ENCODE data around the gene NUP210L.
"Not testable (repeated sequence)": the region's sequence is repeated elsewhere in the genome, so short reads cannot be mapped to it uniquely, and the experiment has no call there.

The NUP210L gene

DNA sequence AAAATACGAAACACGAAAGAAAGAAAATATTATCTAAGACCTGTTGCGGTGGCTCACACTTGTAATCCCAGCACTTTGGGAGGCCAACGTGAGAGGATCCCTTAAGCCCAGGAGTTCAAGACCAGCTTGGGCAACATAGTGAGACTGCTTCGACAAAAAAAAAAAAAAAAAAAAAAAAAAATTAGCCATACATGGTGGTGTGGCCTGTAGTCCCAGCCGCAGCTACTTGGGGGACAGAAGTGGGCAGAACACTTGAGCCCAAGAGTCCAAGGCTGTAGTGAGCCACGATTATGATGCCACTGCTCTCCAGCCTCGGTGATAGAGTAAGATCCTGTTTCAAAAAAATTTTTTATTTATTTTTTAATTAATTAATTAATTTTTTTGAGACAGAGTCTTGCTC lies 167.3 kb downstream of the NUP210L start:
- DNase-seq, result no peak

DNA sequence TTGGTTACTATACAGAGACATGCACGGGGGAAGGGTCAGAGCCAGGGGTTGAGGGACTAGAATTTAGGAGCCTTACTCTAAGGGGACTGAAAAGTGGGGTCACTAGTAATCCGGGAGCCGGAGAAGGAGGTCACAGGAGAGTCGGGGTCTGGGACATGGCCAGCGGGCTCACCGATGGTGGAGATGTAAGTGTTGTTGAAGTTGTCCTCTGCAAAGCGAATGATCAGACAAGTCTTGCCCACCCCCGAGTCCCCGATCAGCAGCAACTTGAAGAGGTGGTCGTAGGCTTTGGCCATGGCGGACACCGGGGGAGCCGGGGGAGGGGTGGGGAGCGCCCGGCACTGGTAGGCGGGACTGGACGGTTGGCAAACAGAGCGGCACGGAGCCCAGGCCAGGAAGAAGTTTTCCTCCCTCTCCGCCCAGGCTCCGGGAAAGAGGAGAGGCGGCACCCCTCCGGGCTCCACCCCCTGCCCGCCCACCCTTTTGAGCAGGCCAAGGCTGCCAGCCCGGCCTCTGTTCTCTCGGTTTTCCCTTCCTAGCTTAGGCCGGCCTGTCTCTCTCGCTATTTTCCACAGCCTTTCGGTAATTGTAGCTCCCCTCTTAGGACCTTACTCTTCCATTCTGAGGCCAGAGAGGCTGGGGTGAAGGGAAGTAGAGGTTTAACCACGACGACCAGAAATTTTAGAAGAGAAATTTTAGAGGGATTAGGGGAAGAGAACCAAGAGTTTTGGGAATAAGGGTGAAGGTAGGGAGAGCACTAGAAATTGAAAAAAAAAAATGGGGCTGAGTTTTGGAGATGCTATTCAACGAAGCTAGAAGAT lies 168.7 kb downstream of the NUP210L start, which contains the start of gene RAB13:
RAB13 (minus strand) TSS at position 399 of the 821 bp plus-strand sequence; CDS start at position 296, 103 bp downstream.
- DNase-seq, result peak; percentile 93

DNA sequence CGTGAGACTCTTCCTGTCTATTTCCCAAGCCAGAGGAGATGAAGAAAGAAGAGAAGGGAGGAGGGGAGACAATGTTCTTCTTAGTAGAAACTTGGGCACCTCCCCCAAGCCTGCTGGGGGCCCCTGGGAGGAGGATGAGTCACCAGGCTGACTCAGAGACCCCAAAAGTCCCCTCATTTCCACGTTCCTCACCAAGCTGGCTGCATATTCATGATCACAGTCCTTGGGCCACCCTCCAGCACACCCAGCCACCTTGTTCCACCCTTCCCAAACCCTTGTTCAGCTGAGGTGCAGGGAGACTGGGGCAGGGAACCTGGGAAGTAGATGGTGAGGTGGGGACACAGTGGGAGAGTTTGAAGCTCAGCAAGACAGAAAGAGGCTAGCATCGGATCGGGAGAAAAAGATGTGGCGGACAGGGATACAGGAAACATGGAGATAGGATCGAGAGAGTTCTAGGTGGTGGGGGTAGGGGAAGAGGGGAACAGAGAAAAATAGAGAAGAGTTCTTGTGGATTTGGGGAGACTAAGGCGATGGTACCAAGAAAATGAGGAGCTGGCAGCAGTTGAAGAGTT lies 169.4 kb downstream of the NUP210L start:
- peak; percentile 56 for DNase-seq

DNA sequence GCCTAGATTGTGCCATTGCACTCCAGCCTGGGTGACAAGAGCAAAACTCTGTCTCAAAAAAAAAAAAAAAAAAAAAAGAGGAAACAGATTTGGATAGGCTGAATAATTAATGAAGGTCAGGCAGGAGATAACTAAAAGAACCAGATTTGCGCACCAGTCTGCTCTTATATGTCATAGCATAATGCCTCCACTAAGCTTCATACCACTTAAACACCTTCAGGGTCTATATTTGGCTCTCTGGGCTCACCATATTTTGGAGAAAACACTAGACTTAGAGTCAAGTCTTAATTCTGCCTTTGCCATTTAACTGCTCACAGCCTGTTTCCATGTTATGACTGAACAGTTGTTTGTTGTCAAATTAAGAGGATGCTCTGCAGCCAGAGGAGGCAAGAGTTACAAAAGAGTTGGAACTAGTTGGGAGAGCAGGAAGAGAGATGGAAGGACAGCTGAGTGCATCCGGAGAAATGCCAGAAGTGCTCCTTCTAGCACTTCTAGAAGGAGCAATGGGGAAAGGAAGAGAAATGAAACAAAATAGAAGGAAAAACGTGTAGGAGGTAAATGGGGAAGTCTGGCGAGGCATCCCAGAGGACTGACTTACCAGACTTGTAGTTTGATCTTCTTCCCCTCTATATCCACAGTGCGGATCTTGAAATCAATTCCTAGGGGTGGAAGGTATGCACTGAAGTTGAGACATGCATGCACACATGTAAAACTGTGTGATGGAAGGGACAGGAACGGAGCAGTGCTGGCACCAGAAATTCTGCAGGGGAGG lies 170.6 kb downstream of the NUP210L start:
- DNase-seq, result no peak

DNA sequence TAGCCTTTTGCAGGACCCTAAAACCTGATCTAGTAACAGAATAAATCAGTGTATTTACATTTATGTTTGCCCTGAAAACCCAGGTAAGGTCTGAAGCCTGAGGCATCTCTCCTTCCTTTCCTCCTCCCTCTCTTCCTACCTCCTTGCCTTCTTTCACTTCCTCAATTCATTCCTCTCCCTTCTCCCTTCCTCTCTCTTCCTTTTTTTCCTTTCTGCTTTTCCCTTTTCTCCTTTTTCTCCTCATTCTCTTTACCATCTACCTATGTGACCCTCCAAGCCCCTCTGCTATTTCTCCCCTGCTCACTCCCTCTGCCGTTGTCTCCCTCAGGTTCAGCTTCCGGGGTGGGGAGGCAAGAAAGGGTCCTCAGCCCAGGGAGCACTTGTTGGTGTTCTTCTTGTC lies 173.1 kb downstream of the NUP210L start:
- not testable (repeated sequence) for DNase-seq

DNA sequence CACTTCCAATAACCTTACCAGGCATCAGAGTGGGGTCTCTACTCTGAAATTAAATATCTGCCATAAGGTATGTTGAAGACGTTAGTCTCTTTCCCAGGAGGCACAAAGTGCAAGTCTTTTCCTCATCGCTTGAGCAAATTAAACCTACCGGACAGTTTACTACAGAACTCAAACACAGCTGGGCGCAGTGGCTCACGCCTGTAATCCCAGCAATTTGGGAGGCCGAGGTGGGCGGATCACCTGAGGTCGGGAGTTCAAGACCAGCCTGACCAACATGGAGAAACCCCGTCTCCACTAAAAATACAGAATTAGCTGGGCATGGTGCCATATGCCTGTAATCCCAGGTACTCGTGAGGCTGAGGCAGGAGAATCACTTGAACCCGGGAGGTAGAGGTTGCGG lies 175.8 kb downstream of the NUP210L start:
- DNase-seq, result not testable (repeated sequence)

DNA sequence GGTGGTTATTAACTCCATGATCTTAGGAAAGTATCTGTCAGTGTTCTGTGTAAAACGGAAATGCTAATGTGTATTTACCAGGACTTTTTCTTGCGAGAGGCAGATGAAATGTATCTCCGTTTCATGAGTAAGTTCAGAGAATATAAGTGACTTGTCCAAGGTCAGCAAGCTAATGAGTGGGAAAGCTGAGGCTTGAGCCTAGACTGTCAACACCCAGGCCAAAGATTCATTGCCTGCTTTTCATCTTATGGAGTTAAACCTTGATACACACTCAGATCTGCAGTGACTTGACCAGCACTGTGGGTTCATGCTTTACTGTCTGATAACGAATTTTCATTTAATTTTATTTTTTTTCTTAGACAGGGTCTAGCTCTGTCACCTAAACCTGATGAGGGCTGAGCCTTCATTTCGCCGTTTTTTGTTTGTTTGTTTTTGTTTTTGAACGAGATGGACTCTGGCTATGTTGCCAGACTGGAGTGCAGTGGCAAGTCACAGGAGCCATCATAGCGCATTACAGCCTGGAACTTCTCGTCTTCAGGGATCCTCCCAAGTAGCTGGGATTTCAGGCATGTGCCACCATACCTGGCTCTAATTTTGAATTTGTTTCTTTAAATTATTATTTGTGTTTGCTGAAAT lies 176.5 kb downstream of the NUP210L start:
- DNase-seq, result no peak

DNA sequence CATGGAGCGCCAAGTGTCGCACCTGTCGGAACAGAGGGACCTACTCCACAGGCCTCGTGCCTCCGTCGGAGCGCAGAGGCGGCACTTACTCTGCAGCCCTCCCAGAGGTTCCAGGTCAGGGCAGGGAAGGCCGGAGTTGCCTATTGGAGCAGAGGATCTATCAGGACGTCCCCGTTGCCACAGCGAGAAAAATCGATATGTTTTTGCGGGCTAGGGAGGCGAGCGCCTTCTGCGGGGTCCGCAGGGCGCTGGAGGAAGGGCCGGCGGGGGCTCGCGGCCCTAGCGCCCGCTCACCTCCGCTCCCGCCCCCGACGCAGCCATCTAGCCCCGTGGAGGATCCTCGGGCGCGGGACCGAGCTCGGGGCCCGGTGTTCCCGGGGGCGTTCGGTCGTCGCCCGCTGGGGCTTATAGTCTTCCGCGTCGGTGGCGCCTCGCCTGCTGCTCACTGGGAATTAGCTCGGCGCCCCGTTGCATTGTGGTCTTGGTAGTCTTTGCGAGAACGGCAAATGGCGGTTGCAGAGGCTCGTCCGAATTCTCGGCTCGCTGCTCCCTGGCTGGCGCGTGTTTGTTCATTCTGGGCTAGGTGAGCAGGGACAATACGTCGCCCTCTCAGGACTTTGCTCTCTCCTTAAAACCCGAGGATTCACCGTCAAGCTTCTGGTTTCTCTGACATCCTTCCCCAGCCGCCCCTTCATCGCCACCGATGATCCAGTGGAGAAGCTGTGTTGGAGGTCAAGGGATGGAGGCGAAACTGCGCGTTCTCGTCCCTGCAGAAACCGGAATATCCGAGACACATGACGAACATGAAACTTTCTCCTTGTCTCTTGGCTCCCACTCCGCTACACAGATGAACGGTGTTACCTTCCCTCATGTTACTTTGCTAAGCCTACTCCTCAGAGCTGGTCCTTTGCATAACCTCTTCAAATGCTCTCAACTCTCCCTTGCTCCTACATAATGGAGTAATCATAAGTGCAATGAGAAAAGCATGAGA lies 177.3 kb downstream of the NUP210L start, which contains the start of gene JTB:
JTB (minus strand) TSS at position 425 of the 991 bp plus-strand sequence; CDS start at position 3, 422 bp downstream.
- peak; percentile 57 for DNase-seq

DNA sequence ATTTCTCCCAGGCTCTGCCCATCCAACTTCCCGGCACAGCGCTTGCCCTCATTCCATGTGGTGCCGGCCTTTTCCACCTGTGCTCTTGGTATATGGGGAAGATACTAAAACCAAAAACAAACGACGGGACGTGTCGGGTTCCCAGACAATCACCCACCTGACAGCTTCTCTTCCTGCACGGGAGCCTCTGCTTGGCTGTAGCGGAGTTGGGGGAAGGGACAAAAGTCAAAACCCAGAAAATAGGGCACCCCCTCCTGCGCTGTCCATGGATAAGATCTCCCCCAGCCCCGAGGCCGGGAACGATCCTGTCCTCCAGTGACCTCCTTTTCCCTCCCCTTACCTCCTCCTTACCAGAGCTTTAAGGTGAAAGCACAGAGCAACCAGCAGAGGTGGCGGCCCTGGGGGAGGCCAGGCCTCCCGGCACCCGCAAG lies 178.0 kb downstream of the NUP210L start:
- no peak for DNase-seq

DNA sequence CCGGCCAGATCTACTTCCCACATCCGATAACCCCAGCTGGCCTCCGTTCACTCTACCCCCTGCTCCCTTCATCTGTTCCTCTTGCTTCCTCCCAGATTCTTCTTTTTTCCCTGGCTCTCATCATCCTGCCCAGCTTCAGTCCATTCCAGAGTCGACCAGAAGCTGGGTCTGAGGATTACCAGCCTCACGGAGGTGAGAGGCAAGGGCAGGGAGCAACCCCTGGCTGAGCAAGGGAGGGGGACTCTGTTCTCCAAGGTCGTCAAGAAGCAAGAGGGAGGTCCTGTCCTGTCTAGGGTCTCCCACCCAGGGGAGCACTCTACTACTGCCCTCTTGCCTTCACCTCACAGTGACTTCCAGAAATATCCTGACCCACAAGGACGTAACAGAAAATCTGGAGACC lies 181.3 kb downstream of the NUP210L start:
- no peak for DNase-seq

DNA sequence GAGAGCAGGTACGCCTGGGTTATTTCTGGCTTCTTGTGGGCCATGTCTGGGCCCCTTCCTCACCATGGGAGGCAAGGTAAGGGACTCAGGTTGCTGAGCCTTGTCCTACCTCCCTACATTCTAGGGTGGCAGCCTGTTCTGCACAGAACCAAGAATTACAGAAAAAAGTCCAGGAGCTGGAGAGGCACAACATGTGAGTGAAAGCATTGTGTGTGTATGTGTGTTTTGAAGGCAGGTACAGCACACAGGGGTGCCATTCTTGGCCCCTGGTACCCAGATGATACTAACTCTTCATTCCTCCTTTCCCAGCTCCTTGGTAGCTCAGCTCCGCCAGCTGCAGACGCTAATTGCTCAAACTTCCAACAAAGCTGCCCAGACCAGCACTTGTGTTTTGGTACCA lies 181.8 kb downstream of the NUP210L start:
- no peak for DNase-seq

DNA sequence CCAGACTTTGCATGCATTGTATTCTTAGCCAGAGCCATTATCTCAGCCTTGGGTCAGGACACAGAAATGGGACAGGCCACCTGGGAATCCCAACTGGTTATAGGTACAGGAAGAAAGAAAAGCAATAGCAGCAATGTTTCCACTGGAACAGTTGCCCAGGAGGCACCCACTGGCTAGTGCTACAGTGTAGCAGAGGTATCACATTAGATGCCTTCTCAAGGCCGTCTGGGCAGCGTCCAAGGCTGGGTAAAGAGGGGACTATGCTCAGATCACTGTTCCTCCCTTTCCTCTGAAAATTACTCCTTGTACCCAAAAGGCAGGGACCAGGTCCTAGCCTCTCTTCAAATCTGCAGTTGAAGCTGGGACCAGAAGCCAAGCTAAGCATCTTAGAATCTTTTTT lies 184.5 kb downstream of the NUP210L start:
- no peak for DNase-seq

DNA sequence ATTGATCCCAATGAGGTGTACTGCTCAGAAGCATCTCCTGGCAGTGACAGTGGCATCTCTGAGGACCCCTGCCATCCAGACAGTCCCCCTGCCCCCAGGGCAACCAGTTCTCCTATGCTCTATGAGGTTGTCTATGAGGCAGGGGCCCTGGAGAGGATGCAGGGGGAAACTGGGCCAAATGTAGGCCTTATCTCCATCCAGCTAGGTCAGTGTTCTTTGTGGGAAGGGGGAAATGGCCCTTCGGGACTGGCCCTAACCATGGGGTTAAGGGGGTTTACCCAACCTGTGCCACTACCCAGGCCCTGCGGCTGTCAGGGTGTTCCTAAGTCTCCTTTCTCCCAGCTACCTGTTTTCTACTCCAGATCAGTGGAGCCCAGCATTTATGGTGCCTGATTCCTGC lies 185.9 kb downstream of the NUP210L start:
- no peak for DNase-seq

DNA sequence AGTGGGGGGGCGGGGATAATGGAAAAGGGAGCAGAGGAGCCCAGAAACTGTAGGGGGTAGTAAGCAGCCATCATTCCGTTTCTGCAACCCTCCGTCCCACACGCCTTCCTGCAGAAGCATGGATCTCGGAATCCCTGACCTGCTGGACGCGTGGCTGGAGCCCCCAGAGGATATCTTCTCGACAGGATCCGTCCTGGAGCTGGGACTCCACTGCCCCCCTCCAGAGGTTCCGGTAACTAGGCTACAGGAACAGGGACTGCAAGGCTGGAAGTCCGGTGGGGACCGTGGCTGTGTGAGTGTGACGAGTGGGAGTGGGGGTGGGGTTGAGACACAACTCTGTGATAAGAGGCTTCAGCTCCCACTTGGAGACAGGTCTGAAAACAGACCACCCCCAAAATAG lies 186.5 kb downstream of the NUP210L start:
- DNase-seq, result no peak

DNA sequence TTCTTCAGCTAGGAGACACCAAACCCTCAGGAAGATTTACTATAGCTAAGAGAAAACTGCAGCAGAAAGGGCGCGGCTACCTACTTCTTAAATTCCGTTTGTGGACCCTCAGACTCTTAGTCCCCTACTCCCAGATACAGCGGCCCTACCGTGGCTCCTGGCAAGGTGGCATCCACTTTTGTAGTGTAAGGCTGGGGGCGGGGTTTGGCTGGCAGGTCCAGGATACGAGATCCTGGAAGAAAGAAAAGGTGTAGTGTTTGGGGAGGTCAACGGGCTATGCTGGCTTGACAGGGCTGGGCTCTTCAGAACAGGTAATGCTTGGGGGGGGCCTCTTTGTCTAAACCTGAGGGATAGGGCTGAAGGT lies 186.9 kb downstream of the NUP210L start:
- DNase-seq, result no peak

DNA sequence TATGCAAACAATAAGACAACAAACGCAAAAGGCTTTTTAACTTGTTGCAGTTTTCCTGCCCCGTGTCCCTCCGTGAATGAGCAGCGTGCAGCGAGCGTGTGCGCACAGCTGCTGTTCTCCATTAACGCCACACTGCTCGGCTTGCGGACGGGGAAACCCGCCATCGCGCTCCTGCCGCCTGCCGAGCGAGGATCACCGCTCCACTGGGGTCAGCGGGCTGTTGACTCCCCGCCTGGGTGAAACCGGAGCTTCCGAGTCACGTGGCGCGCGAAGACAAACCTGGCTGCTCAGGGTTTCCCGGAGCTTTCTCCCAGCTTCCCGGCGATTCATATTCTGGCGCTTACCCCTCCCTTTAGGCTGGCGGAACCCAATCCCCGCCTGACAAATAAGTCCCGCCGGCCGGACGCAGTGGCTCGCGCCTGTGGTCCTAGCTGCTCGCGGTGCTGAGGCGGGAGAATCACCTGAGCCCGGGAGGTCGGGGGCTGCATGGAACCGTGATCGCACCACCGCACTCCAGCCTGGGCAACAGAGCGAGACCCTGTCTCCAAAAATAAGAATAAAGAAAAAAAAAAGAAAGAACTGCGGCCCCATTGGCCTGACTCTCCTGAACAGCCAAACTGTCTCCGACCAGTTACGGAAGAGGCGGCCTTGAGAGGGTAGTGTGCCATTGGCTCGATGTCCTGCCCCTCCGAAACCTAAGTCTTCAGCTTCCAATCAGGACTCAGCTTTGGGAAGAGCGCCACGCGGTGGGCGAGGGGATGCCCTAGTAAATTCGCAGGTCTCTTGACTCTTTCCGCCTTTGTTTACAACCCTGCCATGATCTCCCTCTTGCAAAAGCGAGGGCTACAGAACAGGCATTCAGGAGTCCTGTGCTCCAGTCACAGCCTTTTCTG lies 187.5 kb downstream of the NUP210L start, which contains the start of gene CREB3L4:
CREB3L4 (plus strand) TSS at position 796 of the 893 bp plus-strand sequence. CDS start 624 bp downstream, outside the sequence.
- DNase-seq, result peak; percentile 98

DNA sequence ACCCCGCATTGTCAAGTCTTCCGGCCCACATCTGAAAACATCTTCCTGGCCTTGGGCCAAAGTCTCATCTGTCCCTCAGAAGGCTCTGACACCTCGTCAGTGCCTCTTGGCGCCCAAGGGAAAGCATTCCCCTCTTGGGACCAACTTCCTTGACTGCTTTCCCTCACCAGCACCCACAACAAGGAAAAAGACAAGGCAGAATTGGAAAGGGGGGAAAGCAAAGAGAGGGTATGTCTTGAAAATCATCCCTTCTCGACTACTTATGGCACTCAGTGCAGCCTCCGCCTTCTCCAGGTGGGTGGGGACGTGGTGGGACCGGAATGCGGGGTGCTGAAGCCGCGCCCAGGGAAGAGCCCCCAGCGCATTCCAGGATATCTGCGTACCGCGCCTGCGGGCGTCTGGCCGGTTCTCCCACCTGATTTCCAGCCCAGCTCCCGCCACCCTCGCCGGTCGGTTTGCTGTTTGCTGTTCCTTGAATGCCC lies 191.0 kb downstream of the NUP210L start:
- peak; percentile 50 for DNase-seq

DNA sequence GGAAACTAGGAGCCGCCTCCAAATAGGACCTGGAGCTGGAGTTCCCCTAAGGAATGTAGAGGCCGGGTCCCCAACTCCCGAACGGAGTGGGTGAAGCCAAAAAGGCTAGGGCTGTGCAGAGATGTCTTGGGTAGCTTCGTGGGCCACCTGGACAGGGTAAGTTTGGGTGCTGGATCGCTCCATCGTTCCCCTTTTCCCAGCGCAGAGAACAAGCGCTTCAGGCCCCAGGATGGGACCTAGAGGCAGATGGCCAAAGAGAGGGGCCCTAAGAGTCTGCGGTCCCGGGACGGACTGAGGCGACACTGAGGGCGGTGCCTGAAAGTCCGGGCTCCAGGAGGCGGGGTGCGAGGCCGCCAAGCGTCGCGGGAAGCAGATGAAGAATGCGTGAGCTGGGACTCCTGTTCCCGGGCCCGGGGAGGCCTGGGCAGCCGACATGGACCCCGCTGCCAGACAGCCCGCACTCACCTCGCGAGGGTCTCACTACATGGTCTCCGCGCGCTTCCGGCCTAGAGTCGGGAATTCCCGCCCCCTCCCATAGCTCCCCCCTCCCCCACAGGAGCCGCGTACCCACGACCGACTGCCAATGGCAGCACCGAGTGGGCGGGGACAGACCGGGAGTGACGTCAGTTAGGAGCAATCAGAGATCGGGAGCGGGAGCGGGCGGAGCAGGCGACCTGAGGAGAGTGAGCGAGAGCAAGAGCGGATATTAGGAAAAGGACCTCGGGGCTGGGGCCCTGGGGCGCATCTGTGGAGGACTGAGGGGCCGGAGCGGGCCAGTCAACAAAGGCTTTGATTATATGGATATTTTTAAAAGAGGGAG lies 191.6 kb downstream of the NUP210L start, which contains the start of gene SLC39A1:
SLC39A1 (minus strand) TSS at position 508 of the 820 bp plus-strand sequence. CDS start 822 bp downstream, outside the sequence.
- peak; percentile 95 for DNase-seq
